Measurements from ENCODE around the gene GRM8.

GRM8 gene

DNA sequence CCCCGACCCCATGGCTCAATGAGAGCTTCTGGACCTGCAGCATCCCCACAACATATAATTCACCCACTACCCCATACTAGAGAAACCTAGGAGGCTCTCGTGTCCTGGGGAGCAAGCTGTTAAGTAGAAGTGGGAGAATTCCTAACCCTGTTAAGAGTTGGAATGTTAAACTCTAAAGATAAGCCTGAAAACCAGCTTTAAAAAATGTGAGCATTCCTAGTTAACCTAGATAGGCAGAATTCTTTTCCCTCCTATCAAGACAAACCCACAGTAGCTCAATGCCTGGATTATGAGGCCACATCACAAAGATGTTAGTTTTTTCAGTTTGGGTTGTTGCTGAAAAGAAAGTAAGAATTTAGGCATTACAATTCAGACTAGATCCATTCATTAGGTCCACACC, 42.9 kb downstream of the GRM8 start:
- no peak overlapping the region for H3K9ac ChIP-seq (ENCODE audit: low read depth, low read length, poor library complexity, severe bottlenecking)
- no peak overlapping the region for H2AFZ ChIP-seq (ENCODE audit: low read length)
- no peaks in the 10 kb centered on the region for H3K9me3 ChIP-seq (ENCODE audit: insufficient read depth, low read depth, low read length)
- H3K79me2 ChIP-seq (ENCODE audit: insufficient read depth, low read length) = no peaks in the 10 kb centered on the region
- no peaks in the 10 kb centered on the region for H3K4me1 ChIP-seq (ENCODE audit: insufficient read depth, low read length, poor library complexity, severe bottlenecking)
- H3K36me3 ChIP-seq (ENCODE audit: insufficient read depth, low read length) = no peaks in the 10 kb centered on the region
- no peaks in the 10 kb centered on the region for H3K27me3 ChIP-seq (ENCODE audit: insufficient read depth, low read length, poor library complexity, severe bottlenecking)
- H3K4me3 ChIP-seq (ENCODE audit: low read length, poor library complexity, severe bottlenecking) = no peak overlapping the region
- H3F3A ChIP-seq (ENCODE audit: low read depth) = no peaks in the 10 kb centered on the region
- no peaks in the 10 kb centered on the region for H4K20me1 ChIP-seq (ENCODE audit: insufficient read depth, low read length, poor library complexity, severe bottlenecking)
- no peak for TF ChIP-seq EZH2phosphoT487 (IDR thresholded peaks at IDR 0.05; ENCODE audit: borderline replicate concordance)
- TF ChIP-seq, protein P1, sequence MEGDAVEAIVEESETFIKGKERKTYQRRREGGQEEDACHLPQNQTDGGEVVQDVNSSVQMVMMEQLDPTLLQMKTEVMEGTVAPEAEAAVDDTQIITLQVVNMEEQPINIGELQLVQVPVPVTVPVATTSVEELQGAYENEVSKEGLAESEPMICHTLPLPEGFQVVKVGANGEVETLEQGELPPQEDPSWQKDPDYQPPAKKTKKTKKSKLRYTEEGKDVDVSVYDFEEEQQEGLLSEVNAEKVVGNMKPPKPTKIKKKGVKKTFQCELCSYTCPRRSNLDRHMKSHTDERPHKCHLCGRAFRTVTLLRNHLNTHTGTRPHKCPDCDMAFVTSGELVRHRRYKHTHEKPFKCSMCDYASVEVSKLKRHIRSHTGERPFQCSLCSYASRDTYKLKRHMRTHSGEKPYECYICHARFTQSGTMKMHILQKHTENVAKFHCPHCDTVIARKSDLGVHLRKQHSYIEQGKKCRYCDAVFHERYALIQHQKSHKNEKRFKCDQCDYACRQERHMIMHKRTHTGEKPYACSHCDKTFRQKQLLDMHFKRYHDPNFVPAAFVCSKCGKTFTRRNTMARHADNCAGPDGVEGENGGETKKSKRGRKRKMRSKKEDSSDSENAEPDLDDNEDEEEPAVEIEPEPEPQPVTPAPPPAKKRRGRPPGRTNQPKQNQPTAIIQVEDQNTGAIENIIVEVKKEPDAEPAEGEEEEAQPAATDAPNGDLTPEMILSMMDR (conservative IDR thresholded peaks at IDR 0.05; ENCODE audit: low read length) = no peak
- H3K4me2 ChIP-seq (ENCODE audit: low read depth, low read length, poor library complexity, severe bottlenecking) = no peak overlapping the region
- H3K9me2 ChIP-seq (replicated peaks; ENCODE audit: low read depth, low read length) = no peaks in the 10 kb centered on the region

DNA sequence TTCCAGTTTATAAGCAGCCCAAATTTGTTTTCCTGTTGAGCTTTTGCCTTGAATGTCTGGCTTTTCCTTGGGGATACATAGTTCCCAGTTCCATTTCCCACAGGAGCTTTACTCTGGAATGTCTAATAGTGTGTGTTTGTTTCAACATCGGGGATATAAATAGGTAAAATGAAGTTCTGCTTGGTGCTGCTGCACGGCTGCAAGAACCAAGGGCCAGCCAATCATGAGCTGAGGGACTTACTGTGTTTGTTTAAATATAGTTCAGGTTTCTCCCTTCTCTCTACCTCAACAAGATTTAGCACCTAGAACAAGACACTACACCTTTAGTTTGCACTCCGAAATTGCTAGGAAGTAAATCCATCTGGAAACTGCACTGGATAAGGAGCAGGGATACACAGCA, 43.9 kb downstream of the GRM8 start:
- Histone ChIP-seq H3K27me3 (ENCODE audit: insufficient read depth, low read length, poor library complexity, severe bottlenecking) (no peaks in the 10 kb centered on the region), H3K36me3 (ENCODE audit: insufficient read depth, low read length) (no peaks in the 10 kb centered on the region)
- TF ChIP-seq, protein P1 (conservative IDR thresholded peaks at IDR 0.05; ENCODE audit: low read length) = no peak
- no peak for TF ChIP-seq EZH2phosphoT487 (IDR thresholded peaks at IDR 0.05; ENCODE audit: borderline replicate concordance)

DNA sequence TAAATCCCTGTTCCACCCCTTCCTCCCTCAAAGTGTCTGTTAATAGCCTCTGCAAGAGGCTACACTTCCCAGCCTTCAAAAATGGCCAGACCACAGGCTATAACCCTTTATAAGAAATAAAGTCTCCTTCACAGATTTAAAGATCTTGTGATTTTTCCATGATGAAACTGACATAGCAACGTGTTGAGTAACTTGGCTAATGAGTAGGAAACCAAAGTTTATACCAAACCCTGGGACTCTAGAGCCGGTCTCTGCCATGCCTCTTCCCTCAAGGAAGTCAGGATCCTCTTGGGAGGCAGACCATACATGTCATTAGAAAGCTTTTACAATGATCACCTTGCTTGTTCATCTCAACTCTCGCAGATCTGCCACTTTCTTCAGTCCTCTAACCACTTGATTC, 44.4 kb downstream of the GRM8 start:
- H3F3A ChIP-seq (ENCODE audit: low read depth) = no peaks in the 10 kb centered on the region
- no peak overlapping the region for H3K4me2 ChIP-seq (ENCODE audit: low read depth, low read length, poor library complexity, severe bottlenecking)
- no peaks in the 10 kb centered on the region for H3K9me3 ChIP-seq (ENCODE audit: insufficient read depth, low read depth, low read length)
- no peaks in the 10 kb centered on the region for H4K20me1 ChIP-seq (ENCODE audit: insufficient read depth, low read length, poor library complexity, severe bottlenecking)
- H3K9ac ChIP-seq (ENCODE audit: low read depth, low read length, poor library complexity, severe bottlenecking) = no peak overlapping the region
- no peaks in the 10 kb centered on the region for H3K27me3 ChIP-seq (ENCODE audit: insufficient read depth, low read length, poor library complexity, severe bottlenecking)
- no peaks in the 10 kb centered on the region for H3K36me3 ChIP-seq (ENCODE audit: insufficient read depth, low read length)
- H3K79me2 ChIP-seq (ENCODE audit: insufficient read depth, low read length) = no peaks in the 10 kb centered on the region
- TF ChIP-seq, protein P1 (conservative IDR thresholded peaks at IDR 0.05; ENCODE audit: low read length) = no peak
- no peak for TF ChIP-seq EZH2phosphoT487 (IDR thresholded peaks at IDR 0.05; ENCODE audit: borderline replicate concordance)
- no peak overlapping the region for H3K4me3 ChIP-seq (ENCODE audit: low read length, poor library complexity, severe bottlenecking)
- no peaks in the 10 kb centered on the region for H3K4me1 ChIP-seq (ENCODE audit: insufficient read depth, low read length, poor library complexity, severe bottlenecking)
- H3K9me2 ChIP-seq (replicated peaks; ENCODE audit: low read depth, low read length) = no peaks in the 10 kb centered on the region
- H2AFZ ChIP-seq (ENCODE audit: low read length) = no peak overlapping the region

More for the DNA sequence above, 43.9 kb downstream of the GRM8 start:
- no peaks in the 10 kb centered on the region for H3F3A ChIP-seq (ENCODE audit: low read depth)
- H3K9ac ChIP-seq (ENCODE audit: low read depth, low read length, poor library complexity, severe bottlenecking) = no peak overlapping the region
- no peaks in the 10 kb centered on the region for H3K9me3 ChIP-seq (ENCODE audit: insufficient read depth, low read depth, low read length)
- no peak overlapping the region for H2AFZ ChIP-seq (ENCODE audit: low read length)
- H3K4me2 ChIP-seq (ENCODE audit: low read depth, low read length, poor library complexity, severe bottlenecking) = no peak overlapping the region
- no peaks in the 10 kb centered on the region for H3K79me2 ChIP-seq (ENCODE audit: insufficient read depth, low read length)
- H3K4me1 ChIP-seq (ENCODE audit: insufficient read depth, low read length, poor library complexity, severe bottlenecking) = no peaks in the 10 kb centered on the region
- H4K20me1 ChIP-seq (ENCODE audit: insufficient read depth, low read length, poor library complexity, severe bottlenecking) = no peaks in the 10 kb centered on the region
- no peak overlapping the region for H3K4me3 ChIP-seq (ENCODE audit: low read length, poor library complexity, severe bottlenecking)
- H3K9me2 ChIP-seq (replicated peaks; ENCODE audit: low read depth, low read length) = no peaks in the 10 kb centered on the region
